HEK293 (cell line): ENCODE data around the gene UBE2D3.

ENCODE experiments used
- CTCF ChIA-PET: fragments of 350-600 bp; formaldehyde crosslinking; extraction: SDS; loops from one replicate; lab custom pipeline; 2021; ENCODE audit warnings: antibody characterized with exemption; lab: Yijun Ruan, JAX
- POLR2A ChIA-PET: fragments of 300-600 bp; formaldehyde crosslinking; extraction: SDS; loops from one replicate; lab custom pipeline; 2020; ENCODE audit warnings: antibody characterized with exemption, inconsistent platforms; lab: Yijun Ruan, JAX
- H3K27ac ChIP-seq: fragments of 200-500 bp; sonication (Bioruptor generic); 2 replicates; pipeline ENCODE4 v1.5.1; 2014; ENCODE audit warnings: low read depth, low read length, control low read depth, inconsistent platforms; ENCODE audit errors: extremely low read depth
- H3K36me3 ChIP-seq, 2 experiments: fragments of 200-500 bp in 1 of 2; sonication (Bioruptor generic) in 1 of 2; 1 replicate in 1 of 2; 2 replicates in 1 of 2; pipeline ENCODE4 v1.5.1; 2014 to 2017; ENCODE audit warnings: inconsistent platforms in 2 of 2, low read length in 2 of 2; ENCODE audit not compliant: control insufficient read depth in 2 of 2, insufficient read depth in 1 of 2
- H3K4me1 ChIP-seq: fragments of 200-500 bp; sonication (Bioruptor generic); 2 replicates; pipeline ENCODE4 v1.5.1; 2014; ENCODE audit warnings: mild to moderate bottlenecking, low read length, inconsistent platforms; ENCODE audit not compliant: control insufficient read depth, insufficient read depth
- H3K4me3 ChIP-seq: 2 replicates; pipeline ENCODE4 v1.5.1; 2011; ENCODE audit warnings: low read depth, mild to moderate bottlenecking, control low read depth, low read length, moderate library complexity
- H3K9me3 ChIP-seq: fragments of 200-500 bp; sonication (Bioruptor generic); 2 replicates; pipeline ENCODE4 v1.5.1; 2014; ENCODE audit warnings: low read depth, low read length, inconsistent platforms; ENCODE audit not compliant: control insufficient read depth, insufficient read depth
- HOXA7 ChIP-seq: sonication (generic); formaldehyde crosslinking; IDR thresholded peaks from 2 replicates; pipeline ENCODE4 v1.8.1; 2022; ENCODE audit warnings: missing genetic modification reagents, borderline replicate concordance
- KLF16 ChIP-seq: fragments of 450-650 bp; formaldehyde crosslinking; IDR thresholded peaks from 2 replicates; pipeline ENCODE4 v1.5.1; 2017; ENCODE audit warnings: missing biosample characterization, missing genetic modification characterization
- MYNN ChIP-seq: fragments of 450-650 bp; formaldehyde crosslinking; IDR thresholded peaks from 2 replicates; pipeline ENCODE4 v1.5.1; 2016; ENCODE audit warnings: missing biosample characterization, missing genetic modification characterization, borderline replicate concordance
- SP3 ChIP-seq: fragments of 450-650 bp; formaldehyde crosslinking; IDR thresholded peaks from 2 replicates; pipeline ENCODE4 v1.5.1; 2016; ENCODE audit warnings: missing biosample characterization, missing genetic modification characterization
- ZBTB21 ChIP-seq: fragments of 450-650 bp; formaldehyde crosslinking; IDR thresholded peaks from 2 replicates; pipeline ENCODE4 v1.5.1; 2017; ENCODE audit warnings: missing biosample characterization, missing genetic modification characterization
- ZNF114 ChIP-seq: fragments of 450-650 bp; formaldehyde crosslinking; IDR thresholded peaks from 2 replicates; pipeline ENCODE4 v1.5.0; 2017; ENCODE audit warnings: missing biosample characterization, missing genetic modification characterization
- ZNF121 ChIP-seq: fragments of 450-650 bp; formaldehyde crosslinking; IDR thresholded peaks from 2 replicates; pipeline ENCODE4 v1.5.1; 2016; ENCODE audit warnings: missing biosample characterization, missing genetic modification characterization
- ZNF133 ChIP-seq: fragments of 450-650 bp; formaldehyde crosslinking; IDR thresholded peaks from 2 replicates; pipeline ENCODE4 v1.5.1; 2016; ENCODE audit warnings: missing biosample characterization, missing genetic modification characterization
- ZNF266 ChIP-seq: fragments of 450-650 bp; formaldehyde crosslinking; IDR thresholded peaks from 2 replicates; pipeline ENCODE4 v1.5.1; 2016; ENCODE audit warnings: missing biosample characterization, missing genetic modification characterization, low read depth
- ZNF302 ChIP-seq: fragments of 450-650 bp; formaldehyde crosslinking; IDR thresholded peaks from 2 replicates; pipeline ENCODE4 v1.5.1; 2016; ENCODE audit warnings: missing biosample characterization, missing genetic modification characterization, low read depth
- ZNF311 ChIP-seq: fragments of 450-650 bp; formaldehyde crosslinking; IDR thresholded peaks from 2 replicates; pipeline ENCODE4 v1.5.1; 2017; ENCODE audit warnings: missing biosample characterization, missing genetic modification characterization, borderline replicate concordance
- ZNF549 ChIP-seq: fragments of 450-650 bp; IDR thresholded peaks from 2 replicates; pipeline ENCODE4 v1.5.1; 2018; ENCODE audit warnings: missing biosample characterization, missing genetic modification characterization, mild to moderate bottlenecking, inconsistent platforms, moderate library complexity
- ZNF600 ChIP-seq: fragments of 450-650 bp; formaldehyde crosslinking; IDR thresholded peaks from 2 replicates; pipeline ENCODE4 v1.5.1; 2016; ENCODE audit warnings: missing biosample characterization, missing genetic modification characterization
- ZNF791 ChIP-seq: fragments of 450-650 bp; formaldehyde crosslinking; IDR thresholded peaks from 2 replicates; pipeline ENCODE4 v1.5.1; 2016; ENCODE audit warnings: missing biosample characterization, missing genetic modification characterization
- ZNF837 ChIP-seq: fragments of 450-650 bp; formaldehyde crosslinking; IDR thresholded peaks from 2 replicates; pipeline ENCODE4 v1.5.1; 2016; ENCODE audit warnings: missing biosample characterization, missing genetic modification characterization
- ZXDB ChIP-seq: fragments of 450-650 bp; formaldehyde crosslinking; IDR thresholded peaks from 2 replicates; pipeline ENCODE4 v1.5.1; 2016; ENCODE audit warnings: missing biosample characterization, missing genetic modification characterization
- TF ChIP-seq, protein P1 (sequence below): fragments of 450-650 bp; formaldehyde crosslinking; IDR thresholded peaks from 2 replicates; pipeline ENCODE4 v1.5.1; 2016; ENCODE audit warnings: missing biosample characterization, missing genetic modification characterization
- TF ChIP-seq, protein P2 (sequence below): fragments of 450-650 bp; formaldehyde crosslinking; IDR thresholded peaks from 2 replicates; pipeline ENCODE4 v1.5.1; 2016; ENCODE audit warnings: missing biosample characterization, missing genetic modification characterization
- TF ChIP-seq, protein P3 (sequence below): fragments of 450-650 bp; formaldehyde crosslinking; IDR thresholded peaks from 2 replicates; pipeline ENCODE4 v1.5.1; 2016; ENCODE audit warnings: missing biosample characterization, missing genetic modification characterization
- TF ChIP-seq, protein P4 (sequence below): fragments of 450-650 bp; formaldehyde crosslinking; IDR thresholded peaks from 2 replicates; pipeline ENCODE4 v1.5.1; 2016; ENCODE audit warnings: missing biosample characterization, missing genetic modification characterization, borderline replicate concordance

The UBE2D3 gene

DNA sequence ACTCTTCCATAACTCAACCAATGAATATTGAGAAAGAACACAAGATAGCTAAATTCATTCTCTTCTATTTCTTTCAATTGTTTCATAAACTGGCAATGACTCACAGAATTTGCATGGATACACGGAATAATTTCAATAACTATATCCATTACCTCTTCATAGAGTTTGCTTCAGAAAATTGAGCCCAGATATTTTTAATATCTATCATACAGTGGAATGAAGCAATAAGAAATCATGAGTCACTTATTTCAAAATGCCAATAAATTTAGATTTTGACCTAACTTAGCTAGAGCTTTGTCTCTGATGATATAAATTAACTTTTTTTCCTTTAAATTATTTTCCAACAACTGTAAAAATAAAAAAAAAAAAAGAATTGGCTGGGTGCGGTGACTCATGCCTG is 44.3 kb downstream of the UBE2D3 start:
- Histone ChIP-seq H3K9me3 (no peaks in the 10 kb centered on the region), H3K36me3 (no peaks in the 10 kb centered on the region), H3K4me1 (0 out of 2 replicates have a peak, but pooled peaks cover 2% of the 10 kb centered on the region), H3K4me3 (no peak overlapping the region), H3K27ac (no peak overlapping the region)
- TF ChIP-seq, protein P1, sequence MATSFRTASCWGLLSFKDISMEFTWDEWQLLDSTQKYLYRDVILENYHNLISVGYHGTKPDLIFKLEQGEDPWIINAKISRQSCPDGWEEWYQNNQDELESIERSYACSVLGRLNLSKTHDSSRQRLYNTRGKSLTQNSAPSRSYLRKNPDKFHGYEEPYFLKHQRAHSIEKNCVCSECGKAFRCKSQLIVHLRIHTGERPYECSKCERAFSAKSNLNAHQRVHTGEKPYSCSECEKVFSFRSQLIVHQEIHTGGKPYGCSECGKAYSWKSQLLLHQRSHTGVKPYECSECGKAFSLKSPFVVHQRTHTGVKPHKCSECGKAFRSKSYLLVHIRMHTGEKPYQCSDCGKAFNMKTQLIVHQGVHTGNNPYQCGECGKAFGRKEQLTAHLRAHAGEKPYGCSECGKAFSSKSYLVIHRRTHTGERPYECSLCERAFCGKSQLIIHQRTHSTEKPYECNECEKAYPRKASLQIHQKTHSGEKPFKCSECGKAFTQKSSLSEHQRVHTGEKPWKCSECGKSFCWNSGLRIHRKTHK (tag by site-specific recombination) = no peak
- TF ChIP-seq ZNF549 (tag by site-specific recombination) (no peak), ZBTB21 (no peak), ZNF600 (tag by site-specific recombination) (no peak), ZNF114 (no peak), ZNF791 (tag by site-specific recombination) (no peak), KLF16 (tag by site-specific recombination) (no peak), ZNF311 (tag by site-specific recombination) (no peak), ZNF837 (tag by site-specific recombination) (no peak), ZNF266 (tag by site-specific recombination) (no peak), ZNF302 (tag by site-specific recombination) (no peak)
- TF ChIP-seq, protein P2, sequence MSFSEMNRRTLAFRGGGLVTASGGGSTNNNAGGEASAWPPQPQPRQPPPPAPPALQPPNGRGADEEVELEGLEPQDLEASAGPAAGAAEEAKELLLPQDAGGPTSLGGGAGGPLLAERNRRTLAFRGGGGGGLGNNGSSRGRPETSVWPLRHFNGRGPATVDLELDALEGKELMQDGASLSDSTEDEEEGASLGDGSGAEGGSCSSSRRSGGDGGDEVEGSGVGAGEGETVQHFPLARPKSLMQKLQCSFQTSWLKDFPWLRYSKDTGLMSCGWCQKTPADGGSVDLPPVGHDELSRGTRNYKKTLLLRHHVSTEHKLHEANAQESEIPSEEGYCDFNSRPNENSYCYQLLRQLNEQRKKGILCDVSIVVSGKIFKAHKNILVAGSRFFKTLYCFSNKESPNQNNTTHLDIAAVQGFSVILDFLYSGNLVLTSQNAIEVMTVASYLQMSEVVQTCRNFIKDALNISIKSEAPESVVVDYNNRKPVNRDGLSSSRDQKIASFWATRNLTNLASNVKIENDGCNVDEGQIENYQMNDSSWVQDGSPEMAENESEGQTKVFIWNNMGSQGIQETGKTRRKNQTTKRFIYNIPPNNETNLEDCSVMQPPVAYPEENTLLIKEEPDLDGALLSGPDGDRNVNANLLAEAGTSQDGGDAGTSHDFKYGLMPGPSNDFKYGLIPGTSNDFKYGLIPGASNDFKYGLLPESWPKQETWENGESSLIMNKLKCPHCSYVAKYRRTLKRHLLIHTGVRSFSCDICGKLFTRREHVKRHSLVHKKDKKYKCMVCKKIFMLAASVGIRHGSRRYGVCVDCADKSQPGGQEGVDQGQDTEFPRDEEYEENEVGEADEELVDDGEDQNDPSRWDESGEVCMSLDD (tag by site-specific recombination) = no peak
- ChIA-PET POLR2A (interaction anchor here (0.7 kb wide), 1 partner anchor 41 kb away, joined by 3 read pairs; no protein-coding TSS in a partner anchor), CTCF (no interaction called here)

DNA sequence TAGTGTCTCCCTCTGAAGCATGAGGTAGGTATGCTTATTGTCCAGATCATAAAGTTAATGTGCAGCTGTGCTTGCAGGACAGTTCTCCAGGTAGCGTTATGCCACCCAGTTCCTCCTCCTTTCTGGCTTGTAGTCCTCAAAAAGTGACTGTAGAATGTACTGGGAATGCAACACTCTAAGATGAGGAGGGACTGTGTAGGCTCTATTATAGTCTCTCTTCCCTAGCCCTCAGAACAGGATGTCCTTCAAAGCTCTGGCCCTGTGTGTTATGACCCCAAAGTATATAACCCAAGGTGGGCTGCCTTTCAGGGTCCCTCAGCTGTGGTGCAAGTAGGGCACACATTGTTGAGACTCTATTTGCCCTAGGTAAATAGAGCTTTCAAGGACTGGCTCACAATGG is 45.8 kb downstream of the UBE2D3 start:
- Histone ChIP-seq H3K4me3 (no peak overlapping the region), H3K36me3 (no peaks in the 10 kb centered on the region), H3K27ac (no peak overlapping the region), H3K4me1 (0 out of 2 replicates have a peak, but pooled peaks cover 2% of the 10 kb centered on the region), H3K9me3 (no peaks in the 10 kb centered on the region)
- TF ChIP-seq MYNN (tag by site-specific recombination) (no peak), ZNF600 (tag by site-specific recombination) (peak; percentile 57; the same call in 1 of the 2 replicates)
- POLR2A ChIA-PET = no interaction called here
- CTCF ChIA-PET = no interaction called here

DNA sequence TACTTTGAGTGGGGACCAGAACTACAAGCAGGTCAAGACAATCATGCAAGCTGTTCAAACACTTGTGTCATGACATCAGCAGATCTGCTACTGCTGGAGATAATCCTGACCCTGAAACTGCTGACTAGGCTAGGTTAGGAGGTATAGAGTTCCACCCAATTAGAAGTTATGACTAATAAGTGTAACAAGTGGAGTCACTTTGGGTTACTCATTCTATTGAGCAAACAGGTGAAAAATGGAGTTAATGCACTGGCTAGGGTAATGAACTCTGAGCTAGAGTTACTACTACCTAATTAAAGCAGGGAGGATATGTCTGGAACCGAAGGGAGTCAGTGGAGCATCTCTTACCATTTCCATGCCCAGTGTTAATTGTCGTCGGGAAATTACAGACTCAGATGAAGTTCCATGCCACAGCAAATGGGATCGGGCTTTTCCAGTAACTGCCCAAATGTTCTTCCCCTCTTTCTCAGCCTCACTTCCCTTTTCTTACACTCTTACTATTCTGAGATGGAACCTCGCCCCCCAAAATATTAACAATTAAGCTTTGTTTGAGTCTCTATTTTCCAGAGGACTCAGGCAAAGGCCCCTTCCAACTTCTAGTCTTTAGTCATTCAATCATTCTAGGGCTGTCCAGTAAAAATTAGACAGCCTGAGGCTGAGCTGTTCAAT is 46.7 kb downstream of the UBE2D3 start:
- Histone ChIP-seq H3K27ac (no peak overlapping the region), H3K4me3 (no peak overlapping the region), H3K36me3 (no peaks in the 10 kb centered on the region), H3K9me3 (no peaks in the 10 kb centered on the region), H3K4me1 (0 out of 2 replicates have a peak, but pooled peaks cover 2% of the 10 kb centered on the region)
- ChIA-PET CTCF (interaction anchor here (0.6 kb wide), 1 partner anchor 19 kb away, joined by 3 read pairs; no protein-coding TSS in a partner anchor), POLR2A (interaction anchor here (1.2 to 1.3 kb wide), 2 partner anchors 19 to 47 kb away, joined by 4 to 5 read pairs; partner anchors contain the start of gene MANBA)
- TF ChIP-seq, protein P3, sequence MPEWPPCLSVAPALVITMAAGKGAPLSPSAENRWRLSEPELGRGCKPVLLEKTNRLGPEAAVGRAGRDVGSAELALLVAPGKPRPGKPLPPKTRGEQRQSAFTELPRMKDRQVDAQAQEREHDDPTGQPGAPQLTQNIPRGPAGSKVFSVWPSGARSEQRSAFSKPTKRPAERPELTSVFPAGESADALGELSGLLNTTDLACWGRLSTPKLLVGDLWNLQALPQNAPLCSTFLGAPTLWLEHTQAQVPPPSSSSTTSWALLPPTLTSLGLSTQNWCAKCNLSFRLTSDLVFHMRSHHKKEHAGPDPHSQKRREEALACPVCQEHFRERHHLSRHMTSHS (tag by site-specific recombination) = no peak
- TF ChIP-seq ZXDB (tag by site-specific recombination) (peak; percentile 69), ZNF133 (tag by site-specific recombination) (no peak), SP3 (peak; percentile 25; the same call in 1 of the 2 replicates), HOXA7 (CRISPR knock-in tag) (no peak), ZNF121 (tag by site-specific recombination) (no peak)
- TF ChIP-seq, protein P4, sequence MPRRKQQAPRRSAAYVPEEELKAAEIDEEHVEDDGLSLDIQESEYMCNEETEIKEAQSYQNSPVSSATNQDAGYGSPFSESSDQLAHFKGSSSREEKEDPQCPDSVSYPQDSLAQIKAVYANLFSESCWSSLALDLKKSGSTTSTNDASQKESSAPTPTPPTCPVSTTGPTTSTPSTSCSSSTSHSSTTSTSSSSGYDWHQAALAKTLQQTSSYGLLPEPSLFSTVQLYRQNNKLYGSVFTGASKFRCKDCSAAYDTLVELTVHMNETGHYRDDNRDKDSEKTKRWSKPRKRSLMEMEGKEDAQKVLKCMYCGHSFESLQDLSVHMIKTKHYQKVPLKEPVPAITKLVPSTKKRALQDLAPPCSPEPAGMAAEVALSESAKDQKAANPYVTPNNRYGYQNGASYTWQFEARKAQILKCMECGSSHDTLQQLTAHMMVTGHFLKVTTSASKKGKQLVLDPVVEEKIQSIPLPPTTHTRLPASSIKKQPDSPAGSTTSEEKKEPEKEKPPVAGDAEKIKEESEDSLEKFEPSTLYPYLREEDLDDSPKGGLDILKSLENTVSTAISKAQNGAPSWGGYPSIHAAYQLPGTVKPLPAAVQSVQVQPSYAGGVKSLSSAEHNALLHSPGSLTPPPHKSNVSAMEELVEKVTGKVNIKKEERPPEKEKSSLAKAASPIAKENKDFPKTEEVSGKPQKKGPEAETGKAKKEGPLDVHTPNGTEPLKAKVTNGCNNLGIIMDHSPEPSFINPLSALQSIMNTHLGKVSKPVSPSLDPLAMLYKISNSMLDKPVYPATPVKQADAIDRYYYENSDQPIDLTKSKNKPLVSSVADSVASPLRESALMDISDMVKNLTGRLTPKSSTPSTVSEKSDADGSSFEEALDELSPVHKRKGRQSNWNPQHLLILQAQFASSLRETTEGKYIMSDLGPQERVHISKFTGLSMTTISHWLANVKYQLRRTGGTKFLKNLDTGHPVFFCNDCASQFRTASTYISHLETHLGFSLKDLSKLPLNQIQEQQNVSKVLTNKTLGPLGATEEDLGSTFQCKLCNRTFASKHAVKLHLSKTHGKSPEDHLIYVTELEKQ = peak; percentile 82; the same call in 1 of the 2 replicates
